Measurements from ENCODE around the gene TET1. TPM values are rescaled to one million over a fixed set of nuclear protein-coding genes. Genes with fewer than 3 reads are reported as not detected.
"Not testable (repeated sequence)": the region's sequence is repeated elsewhere in the genome, so short reads cannot be mapped to it uniquely, and the experiment has no call there.

TET1 gene
- total RNA-seq, 1 experiment from 2014 or later = 27.5 TPM

- Histone ChIP-seq H3K4me3 (ENCODE audit: insufficient read depth, low read depth, low read length) (no peak overlapping the region), H3K36me3 (replicated peaks; ENCODE audit: control insufficient read depth, insufficient read depth, low read length) (peaks cover 33% of the 10 kb centered on the region), H3K27me3 (ENCODE audit: control insufficient read depth, insufficient read depth, low read length) (no peaks in the 10 kb centered on the region)
- no peak for DNase-seq
These were observed 174.2 kb downstream of the TET1 start for GRCh38 chr10:68734349-68734748.

- peaks cover 33% of the 10 kb centered on the region for H3K36me3 ChIP-seq (replicated peaks; ENCODE audit: control insufficient read depth, insufficient read depth, low read length)
- H3K27me3 ChIP-seq (ENCODE audit: control insufficient read depth, insufficient read depth, low read length) = no peaks in the 10 kb centered on the region
- no peak for DNase-seq
- no peak overlapping the region for H3K4me3 ChIP-seq (ENCODE audit: insufficient read depth, low read depth, low read length)
These were observed 175.0 kb downstream of the TET1 start for GRCh38 chr10:68735119-68735518.

GRCh38 chr10:68735739-68736138 is 175.6 kb downstream of the TET1 start:
- not testable (repeated sequence) for DNase-seq; H3K4me3 ChIP-seq (ENCODE audit: insufficient read depth, low read depth, low read length); H3K27me3 ChIP-seq (ENCODE audit: control insufficient read depth, insufficient read depth, low read length)
- peaks cover 36% of the 10 kb centered on the region for H3K36me3 ChIP-seq (replicated peaks; ENCODE audit: control insufficient read depth, insufficient read depth, low read length)

GRCh38 chr10:68740676-68741075 is 180.5 kb downstream of the TET1 start:
- H3K4me3 ChIP-seq (ENCODE audit: insufficient read depth, low read depth, low read length); DNase-seq; H3K27me3 ChIP-seq (ENCODE audit: control insufficient read depth, insufficient read depth, low read length): not testable (repeated sequence)
- peaks cover 36% of the 10 kb centered on the region for H3K36me3 ChIP-seq (replicated peaks; ENCODE audit: control insufficient read depth, insufficient read depth, low read length)

GRCh38 chr10:68742397-68742796 is 182.3 kb downstream of the TET1 start:
- H3K36me3 ChIP-seq (replicated peaks; ENCODE audit: control insufficient read depth, insufficient read depth, low read length) = peaks cover 34% of the 10 kb centered on the region
- no peaks in the 10 kb centered on the region for H3K27me3 ChIP-seq (ENCODE audit: control insufficient read depth, insufficient read depth, low read length)
- DNase-seq = no peak
- no peak overlapping the region for H3K4me3 ChIP-seq (ENCODE audit: insufficient read depth, low read depth, low read length)

Other genes with a start within 250 kb of the TET1 start
- gene HNRNPH3, start 228.3 kb upstream of the TET1 start, total RNA-seq (2014; rRNA removed; shearing (Covaris generic)) = 12.5 and 21.9 TPM in 2 replicates
- 1.4 and 3.4 TPM in 2 replicates for gene PBLD, start 227.4 kb upstream of the TET1 start, total RNA-seq (2014; rRNA removed; shearing (Covaris generic))
- gene RUFY2, start 153.1 kb upstream of the TET1 start, total RNA-seq (2014; rRNA removed; shearing (Covaris generic)) = 5.4 and 8.2 TPM in 2 replicates
- 39.4 and 48.0 TPM in 2 replicates for gene DNA2, start 88.4 kb upstream of the TET1 start, total RNA-seq (2014; rRNA removed; shearing (Covaris generic))
- gene SLC25A16, start 32.8 kb upstream of the TET1 start, total RNA-seq (2014; rRNA removed; shearing (Covaris generic)) = 5.1 and 5.4 TPM in 2 replicates
- 53.1 and 67.7 TPM in 2 replicates for gene CCAR1, start 160.9 kb downstream of the TET1 start, total RNA-seq (2014; rRNA removed; shearing (Covaris generic))